ENCODE data around the gene DPP6.

DNA sequence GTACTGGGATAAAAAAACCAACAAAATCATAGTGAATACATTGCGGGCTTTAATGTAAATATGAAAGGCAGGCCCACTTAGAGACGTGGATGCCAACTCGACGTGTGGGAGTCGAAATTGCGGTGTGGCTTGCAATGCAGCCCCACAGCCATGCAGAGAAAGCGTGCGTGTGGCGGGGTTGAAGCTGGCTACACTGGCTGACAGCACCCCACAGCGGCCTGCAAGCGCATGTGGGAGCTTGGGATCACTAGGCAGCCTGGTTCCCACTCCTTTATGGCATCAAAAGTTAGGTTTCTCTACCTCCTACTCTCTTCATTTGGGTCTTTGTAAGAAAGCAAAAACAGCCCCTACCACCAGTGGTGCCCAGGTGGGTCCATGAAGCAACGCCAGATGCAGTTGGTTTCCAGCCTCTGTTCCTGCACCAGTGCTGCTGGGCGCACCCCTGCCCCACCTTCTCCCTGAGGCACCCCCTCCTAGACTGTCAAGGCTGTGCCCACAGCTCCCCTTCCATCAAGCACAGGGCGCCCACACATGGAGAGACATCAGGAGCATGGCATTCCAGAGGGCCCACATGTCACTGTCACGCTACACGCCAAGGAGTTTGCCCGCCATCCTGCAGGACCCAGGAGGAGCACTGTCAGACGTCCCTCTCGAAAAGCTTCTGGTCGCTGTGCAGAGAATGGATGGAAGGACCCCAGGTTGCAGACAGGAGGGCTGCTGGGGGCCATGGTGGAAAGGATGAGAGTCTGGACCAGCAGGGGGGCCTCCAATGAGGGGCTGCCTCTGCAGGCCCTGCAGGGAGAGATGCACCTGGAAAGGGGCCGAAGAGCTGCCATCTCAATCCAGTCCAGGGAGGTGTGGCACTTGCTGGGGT is 807.8 kb downstream of the DPP6 start:
- TF ChIP-seq, protein P1, sequence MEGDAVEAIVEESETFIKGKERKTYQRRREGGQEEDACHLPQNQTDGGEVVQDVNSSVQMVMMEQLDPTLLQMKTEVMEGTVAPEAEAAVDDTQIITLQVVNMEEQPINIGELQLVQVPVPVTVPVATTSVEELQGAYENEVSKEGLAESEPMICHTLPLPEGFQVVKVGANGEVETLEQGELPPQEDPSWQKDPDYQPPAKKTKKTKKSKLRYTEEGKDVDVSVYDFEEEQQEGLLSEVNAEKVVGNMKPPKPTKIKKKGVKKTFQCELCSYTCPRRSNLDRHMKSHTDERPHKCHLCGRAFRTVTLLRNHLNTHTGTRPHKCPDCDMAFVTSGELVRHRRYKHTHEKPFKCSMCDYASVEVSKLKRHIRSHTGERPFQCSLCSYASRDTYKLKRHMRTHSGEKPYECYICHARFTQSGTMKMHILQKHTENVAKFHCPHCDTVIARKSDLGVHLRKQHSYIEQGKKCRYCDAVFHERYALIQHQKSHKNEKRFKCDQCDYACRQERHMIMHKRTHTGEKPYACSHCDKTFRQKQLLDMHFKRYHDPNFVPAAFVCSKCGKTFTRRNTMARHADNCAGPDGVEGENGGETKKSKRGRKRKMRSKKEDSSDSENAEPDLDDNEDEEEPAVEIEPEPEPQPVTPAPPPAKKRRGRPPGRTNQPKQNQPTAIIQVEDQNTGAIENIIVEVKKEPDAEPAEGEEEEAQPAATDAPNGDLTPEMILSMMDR (IDR thresholded peaks at IDR 0.05): no peak
- no peak for TF ChIP-seq EZH2 (IDR thresholded peaks at IDR 0.05)

All from neural progenitor cell (in vitro differentiated cells).